Jurkat, Clone E6-1 (cell line): ENCODE data around the gene PALM. TPM values are rescaled to one million over a fixed set of nuclear protein-coding genes. Genes with fewer than 3 reads are reported as not detected.
A peak's percentile ranks its signal among the peaks of the same experiment; 100 is the strongest.
"Not testable (repeated sequence)": the region's sequence is repeated elsewhere in the genome, so short reads cannot be mapped to it uniquely, and the experiment has no call there.

Source experiments
- DNase-seq: peaks from one replicate; pipeline ENCODE4 v3.0.0-alpha.2; 2011; ENCODE audit warnings: low read depth, low spot score
- H3K4me3 ChIP-seq: 2 replicates; pipeline ENCODE4 v1.5.1; 2011; ENCODE audit warnings: mild to moderate bottlenecking, low read length, control low read depth, moderate library complexity
- polyA plus RNA-seq: library from polyadenylated mRNA; unstranded; fragments of >200 nt; gene quantifications from one replicate; pipeline ENCODE4 v1.2.1, GENCODE V29; 2012; ENCODE audit warnings: missing spikeins; ENCODE audit not compliant: insufficient read length, insufficient read depth

The PALM gene
- polyA plus RNA-seq, result 9.0 TPM

GRCh38 chr19:708154-709143, at the start of gene PALM:
PALM (plus strand) TSS chr19:708935; CDS start chr19:709147, 212 bp downstream.
- DNase-seq, result no peak
- peak within 1 kb of the TSS; percentile 23 for H3K4me3 ChIP-seq

- peak overlapping the region; percentile 88 for H3K4me3 ChIP-seq
These were observed 47.8 kb upstream of the PALM start for GRCh38 chr19:660793-661426.

GRCh38 chr19:661427-662196, 47.1 kb upstream of the PALM start:
- H3K4me3 ChIP-seq, result peak overlapping the region; percentile 88
- DNase-seq, result no peak

More at GRCh38 chr19:660793-661426, 47.8 kb upstream of the PALM start:
- DNase-seq, result no peak

GRCh38 chr19:662207-662961, 46.4 kb upstream of the PALM start:
- DNase-seq, result peak; percentile 55

GRCh38 chr19:662962-663681, 45.6 kb upstream of the PALM start, which contains the start of gene RNF126:
RNF126 (minus strand) TSS chr19:663214; CDS start chr19:663121, 93 bp downstream.
- peak within 1 kb of the TSS; percentile 88 for H3K4me3 ChIP-seq
- peak; percentile 84 for DNase-seq

More at GRCh38 chr19:662207-662961, 46.4 kb upstream of the PALM start:
- H3K4me3 ChIP-seq, result peak overlapping the region; percentile 88

GRCh38 chr19:663682-664117, 45.0 kb upstream of the PALM start:
- peak overlapping the region; percentile 58 for H3K4me3 ChIP-seq
- no peak for DNase-seq

- peak; percentile 62 for DNase-seq
- no peak overlapping the region for H3K4me3 ChIP-seq
These were observed 43.8 kb upstream of the PALM start for GRCh38 chr19:664913-665443.

- not testable (repeated sequence) for DNase-seq, H3K4me3 ChIP-seq
These were observed 41.7 kb upstream of the PALM start for GRCh38 chr19:666985-667573.

GRCh38 chr19:668675-669434, 39.9 kb upstream of the PALM start:
- H3K4me3 ChIP-seq, DNase-seq: not testable (repeated sequence)

GRCh38 chr19:670609-671075, 38.1 kb upstream of the PALM start:
- no peak overlapping the region for H3K4me3 ChIP-seq
- no peak for DNase-seq

GRCh38 chr19:674282-675151, 34.2 kb upstream of the PALM start:
- DNase-seq, result no peak
- no peak overlapping the region for H3K4me3 ChIP-seq

GRCh38 chr19:676007-676338, 32.8 kb upstream of the PALM start:
- H3K4me3 ChIP-seq, result no peak overlapping the region

GRCh38 chr19:676339-677105, 32.2 kb upstream of the PALM start, which contains the start of gene FSTL3:
FSTL3 (plus strand) TSS chr19:676392; CDS start chr19:676424, 32 bp downstream.
- no peak for DNase-seq
- H3K4me3 ChIP-seq, result no peak within 1 kb of the TSS

More at GRCh38 chr19:676007-676338, 32.8 kb upstream of the PALM start:
- no peak for DNase-seq

- no peak for DNase-seq
- no peak overlapping the region for H3K4me3 ChIP-seq
These were observed 31.5 kb upstream of the PALM start for GRCh38 chr19:677201-677600.
